ENCODE results near the gene ASL. TPM values are rescaled to one million over a fixed set of nuclear protein-coding genes. Genes with fewer than 3 reads are reported as not detected.
A peak's percentile ranks its signal among the peaks of the same experiment; 100 is the strongest.
"Not testable (repeated sequence)": the region's sequence is repeated elsewhere in the genome, so short reads cannot be mapped to it uniquely, and the experiment has no call there.

Gene ASL
- total RNA-seq (ENCODE audit: unreplicated experiment), result 26.6 TPM
- long read RNA-seq, transcript ASL-205 (16 exons, 1,622 nt), result major isoform, 5 of 26 reads
- long read RNA-seq, partial matches to known transcripts, result 9 of 26 reads
- long read RNA-seq, other reads (novel, unspliced or antisense), result 7 of 26 reads

DNA sequence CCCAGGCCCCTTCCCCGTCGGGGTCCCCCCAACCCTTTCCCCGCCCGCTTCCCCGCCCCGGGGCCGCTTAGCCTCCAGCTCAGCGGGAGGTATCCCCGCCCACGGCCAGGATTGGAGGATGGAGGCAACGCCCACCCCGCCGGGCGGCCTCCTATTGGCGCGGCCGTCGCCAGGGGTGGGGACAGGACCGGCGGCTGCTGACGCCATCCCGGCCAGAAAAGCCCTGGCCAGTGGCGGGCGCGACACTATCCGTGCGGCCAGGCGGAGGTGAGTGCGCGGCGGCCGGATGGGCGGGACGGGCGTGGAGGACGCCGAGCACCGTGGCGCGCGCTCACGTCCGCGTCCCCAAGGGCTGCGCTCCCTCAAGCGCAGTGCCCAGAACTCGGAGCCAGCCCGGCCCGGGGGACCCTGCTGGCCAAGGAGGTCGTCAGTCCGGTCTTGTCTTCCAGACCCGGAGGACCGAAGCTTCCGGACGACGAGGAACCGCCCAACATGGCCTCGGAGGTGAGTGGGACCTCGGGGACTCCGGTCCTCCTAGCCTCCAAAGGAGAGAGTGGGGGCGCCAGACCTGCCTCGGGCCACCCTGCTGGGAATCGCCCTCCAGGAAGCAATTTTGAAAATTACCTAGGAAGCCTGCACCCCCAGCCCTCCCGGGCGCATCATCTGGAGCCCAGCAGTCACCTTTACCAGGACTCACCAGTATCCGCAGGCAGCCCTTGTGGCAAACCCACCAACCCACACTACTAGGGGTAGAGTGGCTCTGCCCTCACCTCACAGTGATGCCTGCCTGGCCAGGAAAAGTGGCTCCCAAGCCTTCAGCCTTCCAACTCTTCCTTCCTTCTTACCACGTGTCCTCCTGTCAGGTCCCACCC lies at the start of gene ASL:
TSS of gene ASL (plus strand) at position 230 of the 872 bp plus-strand sequence. CDS start at position 493, 263 bp downstream.
- DNase-seq, result peak; percentile 96
- Mint-ChIP-seq H3K36me3 (ENCODE audit: unreplicated experiment) (no peaks in the 10 kb centered on the region), H3K27me3 (ENCODE audit: unreplicated experiment) (peaks cover 6% of the 10 kb centered on the region), H3K9me3 (ENCODE audit: unreplicated experiment) (peaks cover 1% of the 10 kb centered on the region), H3K4me1 (ENCODE audit: low read depth, unreplicated experiment) (no peaks in the 10 kb centered on the region), H3K4me3 (ENCODE audit: unreplicated experiment) (peak within 1 kb of the TSS; percentile 96), H3K27ac (ENCODE audit: unreplicated experiment) (no peak within 1 kb of the TSS)
- no peak for TF ChIP-seq CTCF (IDR thresholded peaks at IDR 0.05; ENCODE audit: partially characterized antibody, unreplicated experiment)

DNA sequence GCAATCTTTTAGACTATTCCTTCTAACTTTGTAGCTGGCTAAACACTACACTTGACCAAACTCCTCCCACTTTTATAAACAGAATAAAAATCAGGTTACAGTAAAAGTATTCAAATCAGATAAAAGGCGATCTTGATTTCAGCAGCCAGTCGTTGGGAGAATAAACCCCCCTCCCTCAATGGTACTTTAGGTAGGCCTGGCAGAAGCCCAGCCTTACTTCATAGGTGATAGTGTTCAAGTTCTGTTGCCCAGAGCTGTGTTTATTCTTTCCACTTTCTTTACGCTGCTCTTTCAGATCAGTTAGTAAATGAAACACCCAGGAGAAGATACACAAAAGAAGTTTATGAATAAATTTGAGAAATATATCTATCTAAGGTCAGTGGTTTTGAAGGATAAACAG lies 47.3 kb upstream of the ASL start:
- not testable (repeated sequence) for H3K27me3 Mint-ChIP-seq (ENCODE audit: unreplicated experiment); DNase-seq; H3K9me3 Mint-ChIP-seq (ENCODE audit: unreplicated experiment); H3K4me1 Mint-ChIP-seq (ENCODE audit: low read depth, unreplicated experiment); H3K4me3 Mint-ChIP-seq (ENCODE audit: unreplicated experiment); H3K36me3 Mint-ChIP-seq (ENCODE audit: unreplicated experiment); H3K27ac Mint-ChIP-seq (ENCODE audit: unreplicated experiment)

DNA sequence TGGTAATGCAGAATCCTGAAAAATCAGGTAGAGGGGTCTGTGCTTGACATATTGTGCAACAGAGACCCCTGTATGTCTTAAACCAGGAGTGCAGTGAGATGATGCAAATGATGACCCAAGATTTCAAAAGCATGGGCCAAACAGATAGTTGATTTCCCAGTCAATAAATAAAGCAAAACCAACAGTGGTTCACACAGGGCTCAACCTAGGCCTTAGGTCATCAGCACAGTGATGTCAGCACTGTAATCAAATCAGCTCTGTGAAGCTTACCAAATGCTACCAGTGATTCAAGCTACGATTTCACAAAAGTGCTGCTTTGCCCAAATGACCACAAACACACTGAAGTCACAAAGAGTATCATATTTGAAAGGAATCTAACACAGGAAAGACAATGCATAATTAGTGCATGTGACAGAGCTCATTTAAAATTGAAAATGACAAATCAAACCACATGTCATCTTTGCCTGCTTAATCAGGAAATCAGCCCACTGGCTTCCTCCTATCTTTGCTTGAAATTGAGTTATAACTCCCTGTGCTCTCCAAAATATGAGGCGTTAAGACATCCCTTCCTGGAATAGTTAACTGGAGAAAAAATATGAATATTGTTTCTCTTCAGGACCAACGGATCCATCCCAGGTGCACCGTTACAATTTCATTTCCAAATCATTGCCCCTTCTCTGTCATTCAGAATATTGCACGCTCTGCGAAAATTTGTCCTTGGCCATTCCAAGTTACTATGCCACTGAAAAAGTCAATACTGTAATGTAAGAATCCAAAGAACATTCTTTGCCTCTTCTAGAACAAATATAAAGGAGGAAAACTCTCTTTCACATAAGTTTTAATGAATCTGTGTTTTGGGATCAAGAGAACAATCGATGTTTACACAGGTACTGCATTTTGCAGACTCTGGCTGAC lies 41.9 kb upstream of the ASL start:
- Mint-ChIP-seq H3K4me1 (ENCODE audit: low read depth, unreplicated experiment) (no peaks in the 10 kb centered on the region), H3K27ac (ENCODE audit: unreplicated experiment) (no peak overlapping the region), H3K36me3 (ENCODE audit: unreplicated experiment) (no peaks in the 10 kb centered on the region), H3K4me3 (ENCODE audit: unreplicated experiment) (no peak overlapping the region), H3K9me3 (ENCODE audit: unreplicated experiment) (no peaks in the 10 kb centered on the region), H3K27me3 (ENCODE audit: unreplicated experiment) (no peaks in the 10 kb centered on the region)
- DNase-seq, result no peak
- no peak for TF ChIP-seq CTCF (IDR thresholded peaks at IDR 0.05; ENCODE audit: partially characterized antibody, unreplicated experiment)

- DNase-seq; H3K36me3 Mint-ChIP-seq (ENCODE audit: unreplicated experiment); H3K27me3 Mint-ChIP-seq (ENCODE audit: unreplicated experiment); H3K4me3 Mint-ChIP-seq (ENCODE audit: unreplicated experiment); H3K27ac Mint-ChIP-seq (ENCODE audit: unreplicated experiment); H3K4me1 Mint-ChIP-seq (ENCODE audit: low read depth, unreplicated experiment); H3K9me3 Mint-ChIP-seq (ENCODE audit: unreplicated experiment): not testable (repeated sequence)
These were observed 41.1 kb upstream of the ASL start for GRCh38 chr7:66034436-66035010.

- Mint-ChIP-seq H3K4me1 (ENCODE audit: low read depth, unreplicated experiment) (no peaks in the 10 kb centered on the region), H3K9me3 (ENCODE audit: unreplicated experiment) (no peaks in the 10 kb centered on the region), H3K27me3 (ENCODE audit: unreplicated experiment) (peaks cover under 1% of the 10 kb centered on the region), H3K27ac (ENCODE audit: unreplicated experiment) (no peak overlapping the region), H3K4me3 (ENCODE audit: unreplicated experiment) (no peak overlapping the region), H3K36me3 (ENCODE audit: unreplicated experiment) (no peaks in the 10 kb centered on the region)
- TF ChIP-seq CTCF (IDR thresholded peaks at IDR 0.05; ENCODE audit: partially characterized antibody, unreplicated experiment), result no peak
- DNase-seq, result no peak
These were observed 39.2 kb upstream of the ASL start for GRCh38 chr7:66036382-66036781.
